ENCODE data around the gene ZNF148.

ZNF148 gene

GRCh38 chr3:125331243-125331642, 43.9 kb downstream of the ZNF148 start:
- no peak for TF ChIP-seq ZFX (IDR thresholded peaks at IDR 0.05)
- TF ChIP-seq CTCF (conservative IDR thresholded peaks at IDR 0.05): no peak
- H3K27ac ChIP-seq: no peak overlapping the region

- TF ChIP-seq ZFX (IDR thresholded peaks at IDR 0.05): no peak
- TF ChIP-seq CTCF (conservative IDR thresholded peaks at IDR 0.05): no peak
Observed at GRCh38 chr3:125326957-125327356, 48.2 kb downstream of the ZNF148 start.

GRCh38 chr3:125325746-125326145, 49.4 kb downstream of the ZNF148 start:
- H3K27ac ChIP-seq: no peak overlapping the region
- no peak for TF ChIP-seq ZFX (IDR thresholded peaks at IDR 0.05)
- TF ChIP-seq CTCF (conservative IDR thresholded peaks at IDR 0.05): no peak

More at GRCh38 chr3:125326957-125327356, 48.2 kb downstream of the ZNF148 start:
- H3K27ac ChIP-seq: no peak overlapping the region

GRCh38 chr3:125324341-125324740, 50.8 kb downstream of the ZNF148 start:
- no peak overlapping the region for H3K27ac ChIP-seq

GRCh38 chr3:125322917-125323316, 52.2 kb downstream of the ZNF148 start:
- H3K27ac ChIP-seq: no peak overlapping the region

More at GRCh38 chr3:125324341-125324740, 50.8 kb downstream of the ZNF148 start:
- TF ChIP-seq ZFX (IDR thresholded peaks at IDR 0.05) (no peak), CTCF (conservative IDR thresholded peaks at IDR 0.05) (no peak)

GRCh38 chr3:125322166-125322565, 53.0 kb downstream of the ZNF148 start:
- H3K27ac ChIP-seq: peak overlapping the region; percentile 32; the same call in 1 of the 2 replicates
- no peak for TF ChIP-seq CTCF (conservative IDR thresholded peaks at IDR 0.05)
- no peak for TF ChIP-seq ZFX (IDR thresholded peaks at IDR 0.05)

More at GRCh38 chr3:125322917-125323316, 52.2 kb downstream of the ZNF148 start:
- TF ChIP-seq ZFX (IDR thresholded peaks at IDR 0.05) (no peak), CTCF (conservative IDR thresholded peaks at IDR 0.05) (no peak)

GRCh38 chr3:125319765-125320164, 55.4 kb downstream of the ZNF148 start:
- H3K27ac ChIP-seq: no peak overlapping the region
- TF ChIP-seq CTCF (conservative IDR thresholded peaks at IDR 0.05): no peak
- TF ChIP-seq ZFX (IDR thresholded peaks at IDR 0.05): no peak

Data from C4-2B (cell line).